Measurements from ENCODE around the gene RABAC1. TPM values are rescaled to one million over a fixed set of nuclear protein-coding genes. Genes with fewer than 3 reads are reported as not detected.

Gene RABAC1
- total and polyA plus RNA-seq, 9 of the 15 experiments (the other 6 are each of a cell fraction or from before 2014, with no cell fraction given): 2.4 to 28.1 (median 9.3) TPM

GRCh38 chr19:41951686-41952172, 7.4 kb downstream of the RABAC1 start (continued):
- no peak for TF ChIP-seq MGA (IDR thresholded peaks at IDR 0.05)
- TF ChIP-seq DPF2 (IDR thresholded peaks at IDR 0.05): 0 out of 2 replicates have a peak, but pooled peaks have one; percentile 14
- peak; percentile 93 to 95 (median 94) for TF ChIP-seq CTCF (IDR thresholded peaks at IDR 0.05 in 2 of 3, conservative IDR thresholded peaks at IDR 0.05 in 1 of 3; ENCODE audit: insufficient read depth in 2 of 3, low read depth in 1 of 3, low read length in 3 of 3)
- TF ChIP-seq BCOR (IDR thresholded peaks at IDR 0.05): no peak; the same call in 1 of the 2 replicates
- peak; percentile 56 for TF ChIP-seq CREM (IDR thresholded peaks at IDR 0.05; ENCODE audit: low read depth)
- peak; percentile 31; the same call in 1 of the 2 replicates for TF ChIP-seq BHLHE40 (IDR thresholded peaks at IDR 0.05; ENCODE audit: low read length)
- 0 out of 2 replicates have a peak, but pooled peaks have one; percentile 68 for TF ChIP-seq CTBP1 (IDR thresholded peaks at IDR 0.05; ENCODE audit: borderline replicate concordance)
- TF ChIP-seq ZNF699 (CRISPR knock-in tag; IDR thresholded peaks at IDR 0.05; ENCODE audit: insufficient replicate concordance): no peak
- TF ChIP-seq HBP1 (CRISPR knock-in tag; IDR thresholded peaks at IDR 0.05): peak; percentile 76; the same call in 1 of the 2 replicates
